Lower leg skin (tissue), 3 donors: ENCODE data around the gene TNFRSF8.

Experiments
- POLR2A ChIP-seq, 2 donors: fragments of 450-650 bp; IDR thresholded peaks; one replicate each; pipeline ENCODE4 v1.6.1; 2016 to 2017; ENCODE audit warnings: antibody characterized with exemption in 2 of 2, mild to moderate bottlenecking in 1 of 2, moderate library complexity in 1 of 2
- TF ChIP-seq, protein P1 (sequence below), 3 donors: fragments of 450-650 bp; IDR thresholded peaks; one replicate each; pipeline ENCODE4 v1.5.1; 2016; ENCODE audit warnings: antibody characterized with exemption in 3 of 3, mild to moderate bottlenecking in 3 of 3, moderate library complexity in 2 of 3

DNA sequence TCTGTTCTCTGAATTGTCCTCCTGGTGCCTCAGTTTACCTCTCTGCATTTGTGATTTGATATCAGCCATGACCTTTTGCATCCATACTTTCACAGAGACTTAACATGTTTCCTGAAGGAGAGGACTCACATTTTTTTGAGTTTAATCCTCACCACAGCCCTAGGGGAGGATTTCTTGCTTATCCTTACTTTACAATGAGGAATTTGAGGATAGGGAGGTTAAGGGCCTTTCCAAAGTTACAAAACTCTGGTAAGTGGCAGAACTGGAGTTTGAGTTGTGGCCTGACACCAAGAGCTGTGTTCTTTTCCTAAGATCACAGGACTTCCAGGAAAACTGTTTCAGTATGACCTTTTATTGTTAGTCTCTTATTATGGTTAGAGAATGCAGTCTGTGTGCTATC lies 34.2 kb downstream of the TNFRSF8 start:
- TF ChIP-seq, protein P1, sequence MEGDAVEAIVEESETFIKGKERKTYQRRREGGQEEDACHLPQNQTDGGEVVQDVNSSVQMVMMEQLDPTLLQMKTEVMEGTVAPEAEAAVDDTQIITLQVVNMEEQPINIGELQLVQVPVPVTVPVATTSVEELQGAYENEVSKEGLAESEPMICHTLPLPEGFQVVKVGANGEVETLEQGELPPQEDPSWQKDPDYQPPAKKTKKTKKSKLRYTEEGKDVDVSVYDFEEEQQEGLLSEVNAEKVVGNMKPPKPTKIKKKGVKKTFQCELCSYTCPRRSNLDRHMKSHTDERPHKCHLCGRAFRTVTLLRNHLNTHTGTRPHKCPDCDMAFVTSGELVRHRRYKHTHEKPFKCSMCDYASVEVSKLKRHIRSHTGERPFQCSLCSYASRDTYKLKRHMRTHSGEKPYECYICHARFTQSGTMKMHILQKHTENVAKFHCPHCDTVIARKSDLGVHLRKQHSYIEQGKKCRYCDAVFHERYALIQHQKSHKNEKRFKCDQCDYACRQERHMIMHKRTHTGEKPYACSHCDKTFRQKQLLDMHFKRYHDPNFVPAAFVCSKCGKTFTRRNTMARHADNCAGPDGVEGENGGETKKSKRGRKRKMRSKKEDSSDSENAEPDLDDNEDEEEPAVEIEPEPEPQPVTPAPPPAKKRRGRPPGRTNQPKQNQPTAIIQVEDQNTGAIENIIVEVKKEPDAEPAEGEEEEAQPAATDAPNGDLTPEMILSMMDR (IDR thresholded peaks at IDR 0.05), result no peak
- TF ChIP-seq POLR2A (IDR thresholded peaks at IDR 0.05), result no peak
